Measurements from ENCODE around the gene NEUROD1. TPM values are rescaled to one million over a fixed set of nuclear protein-coding genes. Genes with fewer than 3 reads are reported as not detected.

Gene NEUROD1
- total RNA-seq, 1 donor from 2014 or later: not detected

DNA sequence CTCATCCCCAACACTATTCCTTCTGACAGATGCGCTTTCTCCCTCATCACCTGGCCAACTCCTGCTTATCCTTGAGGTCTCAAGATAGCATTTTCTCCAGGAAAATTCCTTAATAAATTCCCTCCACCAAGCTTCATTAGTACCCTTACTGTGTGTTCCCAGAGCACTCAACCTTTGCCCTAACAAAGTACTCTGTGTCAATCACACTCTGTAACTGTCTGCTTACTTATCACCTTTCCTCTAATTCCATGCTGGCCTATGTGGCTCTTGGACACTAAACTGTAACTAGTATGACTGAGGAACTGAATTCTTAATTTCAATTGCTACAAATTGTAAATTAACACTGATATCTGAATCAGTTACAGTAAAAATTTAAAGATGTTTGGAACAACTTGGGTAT lies 17.9 kb upstream of the NEUROD1 start:
- Mint-ChIP-seq H3K36me3 (no peaks in the 10 kb centered on the region), H3K4me3 (no peak overlapping the region), H3K27me3 (ENCODE audit: low read depth) (peaks cover 60% of the 10 kb centered on the region), H3K27ac (no peak overlapping the region), H3K4me1 (no peaks in the 10 kb centered on the region), H3K9me3 (peaks cover 8% of the 10 kb centered on the region)
- TF ChIP-seq CTCF (IDR thresholded peaks at IDR 0.05; ENCODE audit: unreplicated experiment): no peak
- no peak for DNase-seq (ENCODE audit: low spot score in 2 of 2, unreplicated experiment in 2 of 2)

- no peak for DNase-seq (ENCODE audit: low spot score in 2 of 2, unreplicated experiment in 2 of 2)
- Mint-ChIP-seq H3K27me3 (ENCODE audit: low read depth) (peaks cover 65% of the 10 kb centered on the region), H3K9me3 (peaks cover 2% of the 10 kb centered on the region), H3K4me3 (no peak overlapping the region), H3K27ac (no peak overlapping the region), H3K36me3 (no peaks in the 10 kb centered on the region), H3K4me1 (no peaks in the 10 kb centered on the region)
- no peak for TF ChIP-seq CTCF (IDR thresholded peaks at IDR 0.05; ENCODE audit: unreplicated experiment)
Measured at GRCh38 chr2:181697571-181697970, 17.3 kb upstream of the NEUROD1 start.

DNA sequence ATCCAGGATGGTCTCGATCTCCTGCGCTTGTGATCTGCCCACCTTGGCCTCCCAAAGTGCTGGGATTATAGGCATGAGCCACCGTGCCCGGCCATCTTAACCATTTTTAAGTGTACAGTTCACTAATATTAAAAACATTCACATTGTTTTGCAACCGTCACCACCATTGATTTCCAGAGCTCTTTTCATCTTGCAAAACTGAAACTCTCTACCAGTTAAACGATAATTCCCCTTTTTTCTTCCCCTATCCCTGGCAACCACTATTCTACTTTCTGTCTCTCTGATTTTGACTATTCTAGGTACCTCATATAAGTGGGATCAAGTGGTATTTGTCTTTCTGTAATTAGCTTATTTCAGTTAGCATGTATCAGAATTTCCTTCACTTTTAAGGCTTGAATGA lies 16.8 kb upstream of the NEUROD1 start:
- no peaks in the 10 kb centered on the region for H3K9me3 Mint-ChIP-seq
- peaks cover 67% of the 10 kb centered on the region for H3K27me3 Mint-ChIP-seq (ENCODE audit: low read depth)
- H3K27ac Mint-ChIP-seq: no peak overlapping the region
- H3K36me3 Mint-ChIP-seq: no peaks in the 10 kb centered on the region
- H3K4me1 Mint-ChIP-seq: no peaks in the 10 kb centered on the region
- TF ChIP-seq CTCF (IDR thresholded peaks at IDR 0.05; ENCODE audit: unreplicated experiment): no peak
- no peak overlapping the region for H3K4me3 Mint-ChIP-seq
- no peak for DNase-seq (ENCODE audit: low spot score in 2 of 2, unreplicated experiment in 2 of 2)

DNA sequence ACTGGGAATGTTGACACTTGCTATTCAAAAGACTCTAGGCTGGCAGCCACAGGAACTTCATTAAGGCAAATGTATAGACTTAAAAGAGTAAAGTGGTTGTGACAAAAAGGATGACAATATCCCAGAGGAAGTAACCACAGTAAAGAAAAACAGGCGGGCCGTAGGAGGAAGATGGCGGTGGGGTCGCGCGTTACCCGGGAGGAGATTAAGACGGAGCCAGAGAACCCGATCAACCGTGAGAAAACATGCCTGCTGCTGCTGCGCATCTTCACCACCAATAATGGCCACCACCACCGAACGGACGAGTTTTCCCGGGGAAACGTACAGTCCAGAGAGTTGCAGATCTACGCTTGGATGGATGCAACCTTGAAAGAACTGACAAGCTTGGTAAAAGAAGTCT lies 14.0 kb upstream of the NEUROD1 start:
- Mint-ChIP-seq H3K36me3 (no peaks in the 10 kb centered on the region), H3K27me3 (ENCODE audit: low read depth) (peaks cover 75% of the 10 kb centered on the region), H3K4me1 (no peaks in the 10 kb centered on the region), H3K4me3 (no peak overlapping the region), H3K9me3 (no peaks in the 10 kb centered on the region), H3K27ac (no peak overlapping the region)
- DNase-seq (ENCODE audit: low spot score in 2 of 2, unreplicated experiment in 2 of 2): no peak
- TF ChIP-seq CTCF (IDR thresholded peaks at IDR 0.05; ENCODE audit: unreplicated experiment): no peak

DNA sequence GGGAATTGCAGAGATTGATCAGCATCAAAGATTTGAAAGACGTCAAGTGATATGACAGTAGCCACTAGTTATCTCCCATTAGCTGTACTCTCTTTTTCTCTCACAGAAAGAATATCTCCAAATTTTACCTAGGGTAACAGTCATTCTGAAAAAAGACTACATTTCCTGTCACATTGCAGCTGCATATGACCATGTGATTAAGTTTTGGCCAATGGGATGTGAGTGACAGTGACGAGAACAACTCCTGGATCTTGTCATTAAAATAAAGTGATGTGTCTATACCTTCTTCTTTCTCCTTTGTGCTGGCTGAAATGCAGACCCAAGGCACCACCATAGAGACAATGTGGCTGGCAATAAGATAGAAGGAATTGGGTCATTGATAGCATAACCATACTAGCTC lies 10.5 kb upstream of the NEUROD1 start:
- no peaks in the 10 kb centered on the region for H3K4me1 Mint-ChIP-seq
- no peak overlapping the region for H3K4me3 Mint-ChIP-seq
- peaks cover 85% of the 10 kb centered on the region for H3K27me3 Mint-ChIP-seq (ENCODE audit: low read depth)
- H3K9me3 Mint-ChIP-seq: no peaks in the 10 kb centered on the region
- no peak overlapping the region for H3K27ac Mint-ChIP-seq
- no peaks in the 10 kb centered on the region for H3K36me3 Mint-ChIP-seq
- no peak for DNase-seq (ENCODE audit: low spot score in 2 of 2, unreplicated experiment in 2 of 2)
- TF ChIP-seq CTCF (IDR thresholded peaks at IDR 0.05; ENCODE audit: unreplicated experiment): no peak

GRCh38 chr2:181686576-181687185 lies 6.4 kb upstream of the NEUROD1 start:
- Mint-ChIP-seq H3K9me3 (no peaks in the 10 kb centered on the region), H3K36me3 (no peaks in the 10 kb centered on the region), H3K27me3 (ENCODE audit: low read depth) (peaks cover 96% of the 10 kb centered on the region), H3K4me1 (peaks cover 12% of the 10 kb centered on the region), H3K4me3 (no peak overlapping the region), H3K27ac (no peak overlapping the region)
- no peak for DNase-seq (ENCODE audit: low spot score in 2 of 2, unreplicated experiment in 2 of 2)
- no peak for TF ChIP-seq CTCF (IDR thresholded peaks at IDR 0.05; ENCODE audit: unreplicated experiment)

All from mesothelial cell of epicardium (in vitro differentiated cells).